WTC11 (cell line): ENCODE data around the gene TLX2.

Experiments
- ATF1 ChIP-seq: sonication (generic); formaldehyde crosslinking; IDR thresholded peaks from 2 replicates; pipeline ENCODE4 v1.8.1; 2023; ENCODE audit warnings: mild to moderate bottlenecking, moderate library complexity, missing genetic modification reagents
- EMX1 ChIP-seq: fragments of 250-450 bp; sonication (Bioruptor Pico); IDR thresholded peaks from 2 replicates; pipeline ENCODE4 v1.8.0; 2021; ENCODE audit warnings: mild to moderate bottlenecking
- FOXP1 ChIP-seq: sonication (generic); formaldehyde crosslinking; IDR thresholded peaks from 2 replicates; pipeline ENCODE4 v1.8.0; 2022; ENCODE audit warnings: missing genetic modification reagents, mild to moderate bottlenecking, moderate library complexity, borderline replicate concordance
- MXD4 ChIP-seq: fragments of 250-450 bp; sonication (Bioruptor Pico); IDR thresholded peaks from 2 replicates; pipeline ENCODE4 v1.8.0; 2021; ENCODE audit warnings: mild to moderate bottlenecking, moderate library complexity, borderline replicate concordance
- RORB ChIP-seq: fragments of 250-450 bp; sonication (Bioruptor Pico); IDR thresholded peaks from 2 replicates; pipeline ENCODE4 v1.9.0; 2021; ENCODE audit warnings: mild to moderate bottlenecking
- ZNF138 ChIP-seq: sonication (generic); formaldehyde crosslinking; conservative IDR thresholded peaks from 2 replicates; pipeline ENCODE4 v1.8.1; 2022; ENCODE audit warnings: mild to moderate bottlenecking, moderate library complexity, missing genetic modification reagents
- TF ChIP-seq, protein P1 (sequence below): fragments of 200-600 bp; IDR thresholded peaks from 2 replicates; pipeline ENCODE4 v1.8.0; 2022; ENCODE audit warnings: antibody characterized with exemption
- TF ChIP-seq, protein P2 (sequence below): sonication (generic); formaldehyde crosslinking; IDR thresholded peaks from 2 replicates; pipeline ENCODE4 v1.8.1; 2022; ENCODE audit warnings: missing genetic modification reagents, borderline replicate concordance
- TF ChIP-seq, protein P3 (sequence below): sonication (generic); formaldehyde crosslinking; IDR thresholded peaks from 2 replicates; pipeline ENCODE4 v1.8.0; 2023; ENCODE audit warnings: missing genetic modification reagents
- TF ChIP-seq, protein P4 (sequence below): sonication (generic); formaldehyde crosslinking; IDR thresholded peaks from 2 replicates; pipeline ENCODE4 v1.8.0; 2022; ENCODE audit warnings: mild to moderate bottlenecking, missing genetic modification reagents

DNA sequence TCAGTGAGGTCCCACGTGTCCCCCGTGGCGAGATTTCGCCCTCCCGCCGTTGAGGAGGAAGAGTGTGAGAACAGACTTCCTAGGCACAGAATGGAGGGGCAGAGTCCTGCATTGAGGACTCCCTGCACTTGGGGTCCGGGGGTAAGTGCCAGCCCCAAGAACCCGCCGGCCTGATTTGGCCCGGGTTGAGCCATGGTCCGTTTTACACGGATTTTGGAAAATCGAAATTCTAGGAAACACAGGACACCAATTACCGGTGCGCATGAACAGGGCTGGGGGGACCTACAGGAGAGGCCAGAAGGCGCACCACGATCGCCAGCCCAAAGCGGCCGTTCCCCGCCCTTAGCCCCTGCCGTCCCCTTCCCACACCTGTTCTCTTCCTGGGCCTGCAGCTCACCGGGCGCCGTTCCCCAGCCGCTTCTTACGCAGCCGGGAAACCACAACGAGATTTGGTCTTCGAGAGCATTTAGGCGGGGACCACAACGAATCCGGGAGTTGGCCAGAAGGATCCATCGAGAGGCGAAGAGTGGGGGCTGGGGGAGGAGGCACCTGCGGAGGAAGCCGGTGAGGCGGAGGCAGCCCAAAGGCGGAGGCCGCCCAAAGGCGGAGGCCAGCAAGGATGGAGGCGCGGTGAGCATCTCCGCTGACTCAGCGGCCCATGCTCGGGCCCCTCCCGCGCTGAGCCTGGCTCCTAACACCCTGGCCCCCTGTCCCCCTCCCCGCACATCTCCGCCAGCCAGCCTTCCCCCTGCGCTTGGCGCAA, 464 bp upstream of the TLX2 start:
- TF ChIP-seq FOXP1 (CRISPR knock-in tag): no peak
- TF ChIP-seq MXD4 (CRISPR knock-in tag): no peak
- TF ChIP-seq ATF1: no peak
- TF ChIP-seq, protein P1, sequence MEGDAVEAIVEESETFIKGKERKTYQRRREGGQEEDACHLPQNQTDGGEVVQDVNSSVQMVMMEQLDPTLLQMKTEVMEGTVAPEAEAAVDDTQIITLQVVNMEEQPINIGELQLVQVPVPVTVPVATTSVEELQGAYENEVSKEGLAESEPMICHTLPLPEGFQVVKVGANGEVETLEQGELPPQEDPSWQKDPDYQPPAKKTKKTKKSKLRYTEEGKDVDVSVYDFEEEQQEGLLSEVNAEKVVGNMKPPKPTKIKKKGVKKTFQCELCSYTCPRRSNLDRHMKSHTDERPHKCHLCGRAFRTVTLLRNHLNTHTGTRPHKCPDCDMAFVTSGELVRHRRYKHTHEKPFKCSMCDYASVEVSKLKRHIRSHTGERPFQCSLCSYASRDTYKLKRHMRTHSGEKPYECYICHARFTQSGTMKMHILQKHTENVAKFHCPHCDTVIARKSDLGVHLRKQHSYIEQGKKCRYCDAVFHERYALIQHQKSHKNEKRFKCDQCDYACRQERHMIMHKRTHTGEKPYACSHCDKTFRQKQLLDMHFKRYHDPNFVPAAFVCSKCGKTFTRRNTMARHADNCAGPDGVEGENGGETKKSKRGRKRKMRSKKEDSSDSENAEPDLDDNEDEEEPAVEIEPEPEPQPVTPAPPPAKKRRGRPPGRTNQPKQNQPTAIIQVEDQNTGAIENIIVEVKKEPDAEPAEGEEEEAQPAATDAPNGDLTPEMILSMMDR: no peak
- TF ChIP-seq, protein P2, sequence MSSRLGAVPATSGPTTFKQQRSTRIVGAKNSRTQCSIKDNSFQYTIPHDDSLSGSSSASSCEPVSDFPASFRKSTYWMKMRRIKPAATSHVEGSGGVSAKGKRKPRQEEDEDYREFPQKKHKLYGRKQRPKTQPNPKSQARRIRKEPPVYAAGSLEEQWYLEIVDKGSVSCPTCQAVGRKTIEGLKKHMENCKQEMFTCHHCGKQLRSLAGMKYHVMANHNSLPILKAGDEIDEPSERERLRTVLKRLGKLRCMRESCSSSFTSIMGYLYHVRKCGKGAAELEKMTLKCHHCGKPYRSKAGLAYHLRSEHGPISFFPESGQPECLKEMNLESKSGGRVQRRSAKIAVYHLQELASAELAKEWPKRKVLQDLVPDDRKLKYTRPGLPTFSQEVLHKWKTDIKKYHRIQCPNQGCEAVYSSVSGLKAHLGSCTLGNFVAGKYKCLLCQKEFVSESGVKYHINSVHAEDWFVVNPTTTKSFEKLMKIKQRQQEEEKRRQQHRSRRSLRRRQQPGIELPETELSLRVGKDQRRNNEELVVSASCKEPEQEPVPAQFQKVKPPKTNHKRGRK (CRISPR knock-in tag): 0 out of 2 replicates have a peak, but pooled peaks have one; percentile 33
- TF ChIP-seq RORB: no peak
- no peak for TF ChIP-seq ZNF138
- no peak for TF ChIP-seq EMX1
- TF ChIP-seq, protein P3, sequence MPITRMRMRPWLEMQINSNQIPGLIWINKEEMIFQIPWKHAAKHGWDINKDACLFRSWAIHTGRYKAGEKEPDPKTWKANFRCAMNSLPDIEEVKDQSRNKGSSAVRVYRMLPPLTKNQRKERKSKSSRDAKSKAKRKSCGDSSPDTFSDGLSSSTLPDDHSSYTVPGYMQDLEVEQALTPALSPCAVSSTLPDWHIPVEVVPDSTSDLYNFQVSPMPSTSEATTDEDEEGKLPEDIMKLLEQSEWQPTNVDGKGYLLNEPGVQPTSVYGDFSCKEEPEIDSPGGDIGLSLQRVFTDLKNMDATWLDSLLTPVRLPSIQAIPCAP: no peak
- TF ChIP-seq, protein P4, sequence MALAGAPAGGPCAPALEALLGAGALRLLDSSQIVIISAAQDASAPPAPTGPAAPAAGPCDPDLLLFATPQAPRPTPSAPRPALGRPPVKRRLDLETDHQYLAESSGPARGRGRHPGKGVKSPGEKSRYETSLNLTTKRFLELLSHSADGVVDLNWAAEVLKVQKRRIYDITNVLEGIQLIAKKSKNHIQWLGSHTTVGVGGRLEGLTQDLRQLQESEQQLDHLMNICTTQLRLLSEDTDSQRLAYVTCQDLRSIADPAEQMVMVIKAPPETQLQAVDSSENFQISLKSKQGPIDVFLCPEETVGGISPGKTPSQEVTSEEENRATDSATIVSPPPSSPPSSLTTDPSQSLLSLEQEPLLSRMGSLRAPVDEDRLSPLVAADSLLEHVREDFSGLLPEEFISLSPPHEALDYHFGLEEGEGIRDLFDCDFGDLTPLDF (CRISPR knock-in tag): no peak
